ENCODE measurements around the gene RPA3. TPM values are rescaled to one million over a fixed set of nuclear protein-coding genes. Genes with fewer than 3 reads are reported as not detected.

Gene RPA3
- total and polyA plus RNA-seq, 9 of the 15 experiments (the other 6 are each of a cell fraction or from before 2014, with no cell fraction given): 68.5 to 265 (median 125) TPM

- TF ChIP-seq CCNT2 (IDR thresholded peaks at IDR 0.05; ENCODE audit: borderline replicate concordance, extremely low read depth, insufficient read length, low read depth, low read length): no peak
- TF ChIP-seq PHF8 (IDR thresholded peaks at IDR 0.05; ENCODE audit: borderline replicate concordance, low read length): no peak
- no peak for TF ChIP-seq RFX7 (CRISPR knock-in tag; IDR thresholded peaks at IDR 0.05)
- TF ChIP-seq, protein P1, sequence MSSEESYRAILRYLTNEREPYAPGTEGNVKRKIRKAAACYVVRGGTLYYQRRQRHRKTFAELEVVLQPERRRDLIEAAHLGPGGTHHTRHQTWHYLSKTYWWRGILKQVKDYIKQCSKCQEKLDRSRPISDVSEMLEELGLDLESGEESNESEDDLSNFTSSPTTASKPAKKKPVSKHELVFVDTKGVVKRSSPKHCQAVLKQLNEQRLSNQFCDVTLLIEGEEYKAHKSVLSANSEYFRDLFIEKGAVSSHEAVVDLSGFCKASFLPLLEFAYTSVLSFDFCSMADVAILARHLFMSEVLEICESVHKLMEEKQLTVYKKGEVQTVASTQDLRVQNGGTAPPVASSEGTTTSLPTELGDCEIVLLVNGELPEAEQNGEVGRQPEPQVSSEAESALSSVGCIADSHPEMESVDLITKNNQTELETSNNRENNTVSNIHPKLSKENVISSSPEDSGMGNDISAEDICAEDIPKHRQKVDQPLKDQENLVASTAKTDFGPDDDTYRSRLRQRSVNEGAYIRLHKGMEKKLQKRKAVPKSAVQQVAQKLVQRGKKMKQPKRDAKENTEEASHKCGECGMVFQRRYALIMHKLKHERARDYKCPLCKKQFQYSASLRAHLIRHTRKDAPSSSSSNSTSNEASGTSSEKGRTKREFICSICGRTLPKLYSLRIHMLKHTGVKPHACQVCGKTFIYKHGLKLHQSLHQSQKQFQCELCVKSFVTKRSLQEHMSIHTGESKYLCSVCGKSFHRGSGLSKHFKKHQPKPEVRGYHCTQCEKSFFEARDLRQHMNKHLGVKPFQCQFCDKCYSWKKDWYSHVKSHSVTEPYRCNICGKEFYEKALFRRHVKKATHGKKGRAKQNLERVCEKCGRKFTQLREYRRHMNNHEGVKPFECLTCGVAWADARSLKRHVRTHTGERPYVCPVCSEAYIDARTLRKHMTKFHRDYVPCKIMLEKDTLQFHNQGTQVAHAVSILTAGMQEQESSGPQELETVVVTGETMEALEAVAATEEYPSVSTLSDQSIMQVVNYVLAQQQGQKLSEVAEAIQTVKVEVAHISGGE (CRISPR knock-in tag; IDR thresholded peaks at IDR 0.05): no peak
- no peak for TF ChIP-seq HMGXB4 (CRISPR knock-in tag; IDR thresholded peaks at IDR 0.05)
- no peak for TF ChIP-seq IRF1 (CRISPR knock-in tag; IDR thresholded peaks at IDR 0.05; ENCODE audit: borderline replicate concordance)
- no peak for TF ChIP-seq SRSF1 (IDR thresholded peaks at IDR 0.05; ENCODE audit: low read depth, low read length)
- TF ChIP-seq, protein P2, sequence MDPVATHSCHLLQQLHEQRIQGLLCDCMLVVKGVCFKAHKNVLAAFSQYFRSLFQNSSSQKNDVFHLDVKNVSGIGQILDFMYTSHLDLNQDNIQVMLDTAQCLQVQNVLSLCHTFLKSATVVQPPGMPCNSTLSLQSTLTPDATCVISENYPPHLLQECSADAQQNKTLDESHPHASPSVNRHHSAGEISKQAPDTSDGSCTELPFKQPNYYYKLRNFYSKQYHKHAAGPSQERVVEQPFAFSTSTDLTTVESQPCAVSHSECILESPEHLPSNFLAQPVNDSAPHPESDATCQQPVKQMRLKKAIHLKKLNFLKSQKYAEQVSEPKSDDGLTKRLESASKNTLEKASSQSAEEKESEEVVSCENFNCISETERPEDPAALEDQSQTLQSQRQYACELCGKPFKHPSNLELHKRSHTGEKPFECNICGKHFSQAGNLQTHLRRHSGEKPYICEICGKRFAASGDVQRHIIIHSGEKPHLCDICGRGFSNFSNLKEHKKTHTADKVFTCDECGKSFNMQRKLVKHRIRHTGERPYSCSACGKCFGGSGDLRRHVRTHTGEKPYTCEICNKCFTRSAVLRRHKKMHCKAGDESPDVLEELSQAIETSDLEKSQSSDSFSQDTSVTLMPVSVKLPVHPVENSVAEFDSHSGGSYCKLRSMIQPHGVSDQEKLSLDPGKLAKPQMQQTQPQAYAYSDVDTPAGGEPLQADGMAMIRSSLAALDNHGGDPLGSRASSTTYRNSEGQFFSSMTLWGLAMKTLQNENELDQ (CRISPR knock-in tag; IDR thresholded peaks at IDR 0.05; ENCODE audit: borderline replicate concordance): no peak
- TF ChIP-seq, protein P3, sequence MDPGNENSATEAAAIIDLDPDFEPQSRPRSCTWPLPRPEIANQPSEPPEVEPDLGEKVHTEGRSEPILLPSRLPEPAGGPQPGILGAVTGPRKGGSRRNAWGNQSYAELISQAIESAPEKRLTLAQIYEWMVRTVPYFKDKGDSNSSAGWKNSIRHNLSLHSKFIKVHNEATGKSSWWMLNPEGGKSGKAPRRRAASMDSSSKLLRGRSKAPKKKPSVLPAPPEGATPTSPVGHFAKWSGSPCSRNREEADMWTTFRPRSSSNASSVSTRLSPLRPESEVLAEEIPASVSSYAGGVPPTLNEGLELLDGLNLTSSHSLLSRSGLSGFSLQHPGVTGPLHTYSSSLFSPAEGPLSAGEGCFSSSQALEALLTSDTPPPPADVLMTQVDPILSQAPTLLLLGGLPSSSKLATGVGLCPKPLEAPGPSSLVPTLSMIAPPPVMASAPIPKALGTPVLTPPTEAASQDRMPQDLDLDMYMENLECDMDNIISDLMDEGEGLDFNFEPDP (CRISPR knock-in tag; IDR thresholded peaks at IDR 0.05): no peak
- TF ChIP-seq, protein P4, sequence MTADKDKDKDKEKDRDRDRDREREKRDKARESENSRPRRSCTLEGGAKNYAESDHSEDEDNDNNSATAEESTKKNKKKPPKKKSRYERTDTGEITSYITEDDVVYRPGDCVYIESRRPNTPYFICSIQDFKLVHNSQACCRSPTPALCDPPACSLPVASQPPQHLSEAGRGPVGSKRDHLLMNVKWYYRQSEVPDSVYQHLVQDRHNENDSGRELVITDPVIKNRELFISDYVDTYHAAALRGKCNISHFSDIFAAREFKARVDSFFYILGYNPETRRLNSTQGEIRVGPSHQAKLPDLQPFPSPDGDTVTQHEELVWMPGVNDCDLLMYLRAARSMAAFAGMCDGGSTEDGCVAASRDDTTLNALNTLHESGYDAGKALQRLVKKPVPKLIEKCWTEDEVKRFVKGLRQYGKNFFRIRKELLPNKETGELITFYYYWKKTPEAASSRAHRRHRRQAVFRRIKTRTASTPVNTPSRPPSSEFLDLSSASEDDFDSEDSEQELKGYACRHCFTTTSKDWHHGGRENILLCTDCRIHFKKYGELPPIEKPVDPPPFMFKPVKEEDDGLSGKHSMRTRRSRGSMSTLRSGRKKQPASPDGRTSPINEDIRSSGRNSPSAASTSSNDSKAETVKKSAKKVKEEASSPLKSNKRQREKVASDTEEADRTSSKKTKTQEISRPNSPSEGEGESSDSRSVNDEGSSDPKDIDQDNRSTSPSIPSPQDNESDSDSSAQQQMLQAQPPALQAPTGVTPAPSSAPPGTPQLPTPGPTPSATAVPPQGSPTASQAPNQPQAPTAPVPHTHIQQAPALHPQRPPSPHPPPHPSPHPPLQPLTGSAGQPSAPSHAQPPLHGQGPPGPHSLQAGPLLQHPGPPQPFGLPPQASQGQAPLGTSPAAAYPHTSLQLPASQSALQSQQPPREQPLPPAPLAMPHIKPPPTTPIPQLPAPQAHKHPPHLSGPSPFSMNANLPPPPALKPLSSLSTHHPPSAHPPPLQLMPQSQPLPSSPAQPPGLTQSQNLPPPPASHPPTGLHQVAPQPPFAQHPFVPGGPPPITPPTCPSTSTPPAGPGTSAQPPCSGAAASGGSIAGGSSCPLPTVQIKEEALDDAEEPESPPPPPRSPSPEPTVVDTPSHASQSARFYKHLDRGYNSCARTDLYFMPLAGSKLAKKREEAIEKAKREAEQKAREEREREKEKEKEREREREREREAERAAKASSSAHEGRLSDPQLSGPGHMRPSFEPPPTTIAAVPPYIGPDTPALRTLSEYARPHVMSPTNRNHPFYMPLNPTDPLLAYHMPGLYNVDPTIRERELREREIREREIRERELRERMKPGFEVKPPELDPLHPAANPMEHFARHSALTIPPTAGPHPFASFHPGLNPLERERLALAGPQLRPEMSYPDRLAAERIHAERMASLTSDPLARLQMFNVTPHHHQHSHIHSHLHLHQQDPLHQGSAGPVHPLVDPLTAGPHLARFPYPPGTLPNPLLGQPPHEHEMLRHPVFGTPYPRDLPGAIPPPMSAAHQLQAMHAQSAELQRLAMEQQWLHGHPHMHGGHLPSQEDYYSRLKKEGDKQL (CRISPR knock-in tag; IDR thresholded peaks at IDR 0.05; ENCODE audit: borderline replicate concordance): no peak
These were observed 55.9 kb downstream of the RPA3 start (continued) for GRCh38 chr7:7662527-7662926.
